Brain microvascular endothelial cell (primary cell): Measurements from ENCODE around the gene CHMP1B.

ENCODE experiments used
- DNase-seq: peaks from one replicate; pipeline ENCODE4 v3.0.0-alpha.2; 2020
- H3K27ac ChIP-seq: fragments of 250-450 bp; sonication (Bioruptor Pico); 2 replicates; pipeline ENCODE4 v1.5.1; 2020; ENCODE audit warnings: mild to moderate bottlenecking, moderate library complexity
- H3K27me3 ChIP-seq: fragments of 250-450 bp; sonication (Bioruptor Pico); replicated peaks from 2 replicates; pipeline ENCODE4 v1.5.1; 2020; ENCODE audit warnings: mild to moderate bottlenecking
- H3K36me3 ChIP-seq: fragments of 250-450 bp; sonication (Bioruptor Pico); replicated peaks from 2 replicates; pipeline ENCODE4 v1.5.1; 2020; ENCODE audit warnings: mild to moderate bottlenecking
- H3K4me3 ChIP-seq: 2 replicates; pipeline ENCODE4 v1.5.1; 2011; ENCODE audit warnings: low read depth, mild to moderate bottlenecking, control low read depth, low read length, moderate library complexity
- in situ Hi-C: cut with HindIII; loops from 2 replicates; pipeline ENCODE4 v1.10.0; 2017; ENCODE audit warnings: low sequenced_read_pairs, low pct_ligation_motif_present
- TF ChIP-seq, protein P1 (sequence below): IDR thresholded peaks from 2 replicates; pipeline ENCODE4 v1.5.1; 2011; ENCODE audit warnings: low read depth, mild to moderate bottlenecking, moderate library complexity, low read length, control low read depth, inconsistent platforms; ENCODE audit errors: missing control alignments

The CHMP1B gene

DNA sequence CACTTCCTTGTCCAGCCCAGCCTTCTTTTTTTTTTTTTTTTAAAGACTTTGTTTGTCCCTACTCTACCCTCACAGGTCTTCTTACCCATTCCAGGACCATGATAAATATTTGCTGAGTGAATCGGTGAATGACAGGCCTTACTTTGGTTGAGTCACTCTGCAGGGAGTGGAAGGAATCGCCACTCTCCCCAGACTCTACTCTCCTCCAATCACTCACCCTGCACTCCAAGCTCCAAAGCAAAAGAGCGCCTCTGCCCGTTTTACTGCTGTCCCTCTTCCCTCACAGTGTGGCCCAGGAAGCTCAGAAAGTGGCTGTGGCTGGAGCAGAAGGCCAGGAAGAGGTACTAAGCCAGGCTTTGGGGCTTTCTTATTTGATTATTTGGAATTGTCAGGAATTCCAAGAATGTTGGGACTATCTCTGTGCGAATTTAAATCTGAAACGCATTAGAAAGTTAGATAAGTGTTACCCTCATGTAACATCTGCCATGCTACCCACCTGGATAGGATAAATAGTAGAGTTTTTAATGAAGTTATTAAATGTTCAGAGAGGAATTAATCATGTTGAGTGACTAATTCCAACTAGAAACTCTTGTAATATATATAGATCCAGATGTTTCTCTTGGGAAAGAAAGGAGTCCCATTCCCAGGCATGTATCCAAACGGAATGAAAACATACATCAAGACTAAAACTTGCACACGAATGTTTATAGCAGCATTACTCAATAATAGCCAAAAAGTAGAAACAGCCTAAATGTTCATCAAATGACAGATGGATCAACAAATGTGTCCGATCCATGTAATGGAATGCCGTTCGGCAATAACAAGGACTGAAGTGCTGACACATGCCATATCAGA, 43.0 kb upstream of the CHMP1B start:
- Histone ChIP-seq H3K4me3 (no peak overlapping the region), H3K27ac (peak overlapping the region; percentile 61), H3K36me3 (no peaks in the 10 kb centered on the region), H3K27me3 (no peaks in the 10 kb centered on the region)
- TF ChIP-seq, protein P1, sequence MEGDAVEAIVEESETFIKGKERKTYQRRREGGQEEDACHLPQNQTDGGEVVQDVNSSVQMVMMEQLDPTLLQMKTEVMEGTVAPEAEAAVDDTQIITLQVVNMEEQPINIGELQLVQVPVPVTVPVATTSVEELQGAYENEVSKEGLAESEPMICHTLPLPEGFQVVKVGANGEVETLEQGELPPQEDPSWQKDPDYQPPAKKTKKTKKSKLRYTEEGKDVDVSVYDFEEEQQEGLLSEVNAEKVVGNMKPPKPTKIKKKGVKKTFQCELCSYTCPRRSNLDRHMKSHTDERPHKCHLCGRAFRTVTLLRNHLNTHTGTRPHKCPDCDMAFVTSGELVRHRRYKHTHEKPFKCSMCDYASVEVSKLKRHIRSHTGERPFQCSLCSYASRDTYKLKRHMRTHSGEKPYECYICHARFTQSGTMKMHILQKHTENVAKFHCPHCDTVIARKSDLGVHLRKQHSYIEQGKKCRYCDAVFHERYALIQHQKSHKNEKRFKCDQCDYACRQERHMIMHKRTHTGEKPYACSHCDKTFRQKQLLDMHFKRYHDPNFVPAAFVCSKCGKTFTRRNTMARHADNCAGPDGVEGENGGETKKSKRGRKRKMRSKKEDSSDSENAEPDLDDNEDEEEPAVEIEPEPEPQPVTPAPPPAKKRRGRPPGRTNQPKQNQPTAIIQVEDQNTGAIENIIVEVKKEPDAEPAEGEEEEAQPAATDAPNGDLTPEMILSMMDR = no peak
- DNase-seq = peak; percentile 60
- in situ Hi-C loops = no loop called here

DNA sequence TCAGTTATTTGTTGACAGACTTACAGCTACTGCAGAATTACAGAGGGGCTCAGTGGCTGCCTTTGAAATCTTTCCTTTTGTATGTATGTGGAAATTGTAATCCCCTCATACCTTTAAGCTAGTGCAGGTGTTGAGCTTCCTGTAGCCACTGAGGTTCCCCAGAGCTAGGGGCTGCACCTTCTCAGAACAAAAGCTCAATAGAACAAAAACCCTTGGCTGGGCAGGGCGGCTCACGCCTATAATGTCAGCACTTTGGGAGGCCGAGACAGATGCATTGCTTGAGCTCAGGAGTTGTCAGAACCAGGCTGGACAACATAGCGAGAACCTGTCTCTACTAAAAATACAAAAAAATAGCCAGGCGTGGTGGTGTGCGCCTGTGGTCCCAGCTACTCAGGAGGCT, 41.3 kb upstream of the CHMP1B start:
- TF ChIP-seq, protein P1 = no peak
- Histone ChIP-seq H3K27me3 (no peaks in the 10 kb centered on the region), H3K4me3 (no peak overlapping the region), H3K27ac (no peak overlapping the region), H3K36me3 (no peaks in the 10 kb centered on the region)
- DNase-seq = no peak
- in situ Hi-C loops = no loop called here

DNA sequence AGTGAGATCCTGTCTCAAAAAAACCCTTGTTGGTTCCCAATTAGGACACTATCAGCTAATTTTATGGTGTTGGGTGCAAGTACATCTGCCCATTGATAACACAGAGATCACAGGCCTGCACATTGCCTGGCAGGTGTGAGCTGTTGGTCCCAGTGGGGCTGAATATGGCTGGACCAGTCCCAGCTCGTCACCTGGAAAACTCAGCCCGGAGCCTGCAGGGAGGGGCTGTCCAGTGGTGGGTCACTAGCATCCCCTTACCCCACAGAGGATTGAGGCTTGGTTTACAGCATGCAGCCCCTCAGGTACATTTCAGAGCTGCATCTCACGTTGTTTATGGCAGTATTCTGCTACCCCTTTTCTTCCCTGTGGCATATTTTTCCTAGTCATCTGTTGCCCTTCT, 40.8 kb upstream of the CHMP1B start:
- no peak overlapping the region for H3K4me3 ChIP-seq
- no peak for DNase-seq
- no peaks in the 10 kb centered on the region for H3K36me3 ChIP-seq
- in situ Hi-C loops = no loop called here
- H3K27ac ChIP-seq = no peak overlapping the region
- TF ChIP-seq, protein P1 = no peak
- H3K27me3 ChIP-seq = no peaks in the 10 kb centered on the region

DNA sequence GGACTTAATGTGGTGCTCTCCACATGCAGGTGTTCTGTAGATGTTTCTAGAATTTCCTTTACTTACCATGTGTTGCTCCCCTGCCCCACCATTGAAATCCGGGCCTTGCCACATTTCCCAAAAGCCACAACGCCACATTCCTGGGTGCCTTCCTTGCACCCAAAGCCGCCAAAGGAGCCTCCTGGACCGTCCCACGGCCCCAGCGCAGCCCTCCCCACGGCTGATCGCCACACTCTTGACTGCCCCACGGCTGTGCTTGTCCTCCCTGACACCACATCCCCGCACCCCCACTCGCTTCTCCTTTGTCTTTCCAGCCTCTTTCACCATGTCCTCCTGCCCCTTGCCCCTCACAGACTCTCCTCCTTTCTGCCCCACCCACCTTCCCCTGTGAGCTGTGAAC, 40.2 kb upstream of the CHMP1B start:
- in situ Hi-C loops = no loop called here
- H3K36me3 ChIP-seq = no peaks in the 10 kb centered on the region
- TF ChIP-seq, protein P1 = no peak
- no peak for DNase-seq
- H3K27me3 ChIP-seq = no peaks in the 10 kb centered on the region
- no peak overlapping the region for H3K4me3 ChIP-seq
- H3K27ac ChIP-seq = no peak overlapping the region

DNA sequence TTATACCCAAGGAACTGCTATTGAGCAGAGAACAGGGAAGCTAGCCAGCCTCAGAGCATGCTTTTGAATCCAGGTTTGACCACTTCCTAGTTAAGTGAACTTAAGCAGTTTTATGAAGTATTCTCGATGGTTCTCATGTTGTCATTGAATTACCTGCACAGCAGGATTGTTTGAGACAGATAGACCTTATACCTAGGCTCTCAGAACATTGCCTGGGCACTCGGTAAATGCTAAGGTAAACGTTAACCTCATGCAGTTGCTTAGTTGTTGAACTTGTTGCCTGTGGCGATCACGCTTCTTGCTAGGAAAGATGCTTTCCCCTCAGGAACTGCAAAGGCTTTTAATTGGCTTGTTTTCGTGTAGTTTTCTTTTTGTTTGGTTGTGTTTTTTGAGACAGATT, 34.0 kb upstream of the CHMP1B start:
- TF ChIP-seq, protein P1 = no peak
- Histone ChIP-seq H3K27me3 (no peaks in the 10 kb centered on the region), H3K27ac (no peak overlapping the region), H3K36me3 (no peaks in the 10 kb centered on the region), H3K4me3 (no peak overlapping the region)
- in situ Hi-C loops = no loop called here
- DNase-seq = no peak
